Calu3 (cell line): ENCODE data around the gene WDR37. TPM values are rescaled to one million over a fixed set of nuclear protein-coding genes. Genes with fewer than 3 reads are reported as not detected.

ENCODE experiments used
- BruUV-seq: library from RNA; stranded (reverse); fragments of 400-500 nt; replicated peaks from 2 replicates; lab custom pipeline; 2021; lab: Mats Ljungman, UMichigan
- CTCF ChIA-PET: fragments of 300-600 bp; sonication (Branson Sonifier 250); formaldehyde crosslinking; loops from one replicate; lab custom pipeline; 2022; ENCODE audit warnings: antibody characterized with exemption; lab: Charles Lee
- DNase-seq: peaks from one replicate; pipeline ENCODE4 v3.0.0; 2022
- H3K27ac Mint-ChIP-seq: one replicate; pipeline ENCODE4 v1.8.0; 2022; ENCODE audit warnings: mixed read lengths; ENCODE audit not compliant: unreplicated experiment
- H3K27me3 Mint-ChIP-seq: one replicate; pipeline ENCODE4 v1.8.0; 2022; ENCODE audit warnings: mixed read lengths; ENCODE audit not compliant: unreplicated experiment
- H3K36me3 Mint-ChIP-seq: one replicate; pipeline ENCODE4 v1.8.0; 2022; ENCODE audit warnings: mild to moderate bottlenecking, moderate library complexity, mixed read lengths; ENCODE audit not compliant: insufficient read depth, unreplicated experiment
- H3K4me1 Mint-ChIP-seq: one replicate; pipeline ENCODE4 v1.8.0; 2022; ENCODE audit warnings: mild to moderate bottlenecking, low read depth, mixed read lengths; ENCODE audit not compliant: unreplicated experiment
- H3K4me3 Mint-ChIP-seq: one replicate; pipeline ENCODE4 v1.8.0; 2022; ENCODE audit warnings: mild to moderate bottlenecking, low read depth, moderate library complexity, mixed read lengths; ENCODE audit not compliant: unreplicated experiment
- H3K9me3 Mint-ChIP-seq: one replicate; pipeline ENCODE4 v1.8.0; 2022; ENCODE audit warnings: low read depth, mixed read lengths; ENCODE audit not compliant: unreplicated experiment
- CTCF ChIP-seq: fragments of 200-600 bp; IDR thresholded peaks from one replicate; pipeline ENCODE4 v1.8.0; 2022; ENCODE audit warnings: antibody characterized with exemption; ENCODE audit not compliant: unreplicated experiment
- intact Hi-C: fragments of 100-400 bp; cut with micrococcal nuclease; formaldehyde crosslinking; loops from one replicate; pipeline ENCODE4 v1.10.0; 2022; ENCODE audit not compliant: unreplicated experiment
- total RNA-seq: library from RNA; stranded (reverse); gene quantifications from 2 replicates; pipeline ENCODE4 v1.2.3, GENCODE V29; 2022

Gene WDR37
- total RNA-seq, 1 experiment from 2014 or later, result 17.8 TPM

GRCh38 chr10:1137499-1138163, 81.4 kb downstream of the WDR37 start:
- CTCF ChIA-PET, result no interaction called here
- Mint-ChIP-seq H3K36me3 (peaks cover 4% of the 10 kb centered on the region), H3K27me3 (peaks cover 56% of the 10 kb centered on the region), H3K9me3 (peaks cover 3% of the 10 kb centered on the region), H3K27ac (no peak overlapping the region), H3K4me1 (no peaks in the 10 kb centered on the region), H3K4me3 (no peak overlapping the region)
- TF ChIP-seq CTCF, result no peak
- intact Hi-C loops, result no loop called here
- no TSS peak for BruUV-seq
- DNase-seq, result no peak

GRCh38 chr10:1138529-1138928, 82.3 kb downstream of the WDR37 start:
- peaks cover 3% of the 10 kb centered on the region for H3K9me3 Mint-ChIP-seq
- no peak for DNase-seq
- no TSS peak for BruUV-seq
- intact Hi-C loops, result no loop called here
- H3K4me3 Mint-ChIP-seq, result no peak overlapping the region
- H3K27me3 Mint-ChIP-seq, result peaks cover 65% of the 10 kb centered on the region
- no peaks in the 10 kb centered on the region for H3K4me1 Mint-ChIP-seq
- TF ChIP-seq CTCF, result no peak
- H3K27ac Mint-ChIP-seq, result no peak overlapping the region
- CTCF ChIA-PET, result no interaction called here
- H3K36me3 Mint-ChIP-seq, result peaks cover 3% of the 10 kb centered on the region

- Mint-ChIP-seq H3K9me3 (peaks cover 8% of the 10 kb centered on the region), H3K4me1 (no peaks in the 10 kb centered on the region), H3K27ac (no peak overlapping the region), H3K4me3 (no peak overlapping the region), H3K36me3 (no peaks in the 10 kb centered on the region), H3K27me3 (peaks cover 80% of the 10 kb centered on the region)
- DNase-seq, result no peak
- intact Hi-C loops, result no loop called here
- CTCF ChIA-PET, result no interaction called here
- BruUV-seq, result no TSS peak
- TF ChIP-seq CTCF, result no peak
Measured at GRCh38 chr10:1141261-1141660, 85.1 kb downstream of the WDR37 start.

GRCh38 chr10:1141701-1142100, 85.5 kb downstream of the WDR37 start:
- no peak for TF ChIP-seq CTCF
- Mint-ChIP-seq H3K9me3 (peaks cover 9% of the 10 kb centered on the region), H3K36me3 (no peaks in the 10 kb centered on the region), H3K4me1 (no peaks in the 10 kb centered on the region), H3K27me3 (peaks cover 80% of the 10 kb centered on the region), H3K4me3 (no peak overlapping the region), H3K27ac (no peak overlapping the region)
- no TSS peak for BruUV-seq
- DNase-seq, result no peak
- intact Hi-C loops, result no loop called here
- CTCF ChIA-PET, result no interaction called here
